ENCODE measurements around the gene BICDL1.

- TF ChIP-seq CTCF (IDR thresholded peaks at IDR 0.05; ENCODE audit: insufficient read depth, low read length) (no peak), POLR2AphosphoS5 (IDR thresholded peaks at IDR 0.05; ENCODE audit: low read depth) (no peak), REST (IDR thresholded peaks at IDR 0.05; ENCODE audit: insufficient replicate concordance, low read depth) (no peak), SPI1 (IDR thresholded peaks at IDR 0.05; ENCODE audit: borderline replicate concordance, low read depth) (peak; percentile 23; the same call in 1 of the 2 replicates), GABPA (IDR thresholded peaks at IDR 0.05; ENCODE audit: low read depth) (no peak)
Measured at GRCh38 chr12:120119271-120119973, 130.4 kb downstream of the BICDL1 start.
